NK-92 (cell line): ENCODE measurements around the gene PLPP4.
"Not testable (repeated sequence)": the region's sequence is repeated elsewhere in the genome, so short reads cannot be mapped to it uniquely, and the experiment has no call there.

ENCODE experiments used
- DNase-seq: peaks from one replicate; lab custom pipeline; 2025; ENCODE audit not compliant: unreplicated experiment; lab: John Stamatoyannopoulos, UW

The PLPP4 gene

GRCh38 chr10:120485946-120486345, 28.9 kb downstream of the PLPP4 start:
- DNase-seq, result no peak

GRCh38 chr10:120486671-120487205, 29.7 kb downstream of the PLPP4 start:
- no peak for DNase-seq

- no peak for DNase-seq
Observed at GRCh38 chr10:120490288-120490687, 33.3 kb downstream of the PLPP4 start.

DNA sequence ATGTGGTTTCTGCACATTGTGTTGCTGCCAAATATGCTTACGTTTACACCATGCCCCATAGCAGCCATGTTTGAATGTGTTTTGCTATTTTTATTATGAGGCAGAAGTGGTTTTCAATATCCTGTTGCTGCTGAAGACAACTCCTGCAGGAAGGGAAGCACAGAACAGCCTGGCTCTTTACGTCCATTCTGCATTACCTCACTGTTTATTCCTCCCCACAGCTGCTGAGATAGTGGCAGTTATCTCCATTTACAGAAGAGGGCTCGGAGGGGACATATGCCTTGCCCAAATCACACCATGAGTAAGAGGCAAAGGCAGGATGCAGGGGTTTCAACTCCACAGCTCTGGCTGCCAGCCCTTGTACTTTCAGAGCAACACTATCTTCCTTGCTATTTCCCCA, 35.3 kb downstream of the PLPP4 start:
- no peak for DNase-seq

DNA sequence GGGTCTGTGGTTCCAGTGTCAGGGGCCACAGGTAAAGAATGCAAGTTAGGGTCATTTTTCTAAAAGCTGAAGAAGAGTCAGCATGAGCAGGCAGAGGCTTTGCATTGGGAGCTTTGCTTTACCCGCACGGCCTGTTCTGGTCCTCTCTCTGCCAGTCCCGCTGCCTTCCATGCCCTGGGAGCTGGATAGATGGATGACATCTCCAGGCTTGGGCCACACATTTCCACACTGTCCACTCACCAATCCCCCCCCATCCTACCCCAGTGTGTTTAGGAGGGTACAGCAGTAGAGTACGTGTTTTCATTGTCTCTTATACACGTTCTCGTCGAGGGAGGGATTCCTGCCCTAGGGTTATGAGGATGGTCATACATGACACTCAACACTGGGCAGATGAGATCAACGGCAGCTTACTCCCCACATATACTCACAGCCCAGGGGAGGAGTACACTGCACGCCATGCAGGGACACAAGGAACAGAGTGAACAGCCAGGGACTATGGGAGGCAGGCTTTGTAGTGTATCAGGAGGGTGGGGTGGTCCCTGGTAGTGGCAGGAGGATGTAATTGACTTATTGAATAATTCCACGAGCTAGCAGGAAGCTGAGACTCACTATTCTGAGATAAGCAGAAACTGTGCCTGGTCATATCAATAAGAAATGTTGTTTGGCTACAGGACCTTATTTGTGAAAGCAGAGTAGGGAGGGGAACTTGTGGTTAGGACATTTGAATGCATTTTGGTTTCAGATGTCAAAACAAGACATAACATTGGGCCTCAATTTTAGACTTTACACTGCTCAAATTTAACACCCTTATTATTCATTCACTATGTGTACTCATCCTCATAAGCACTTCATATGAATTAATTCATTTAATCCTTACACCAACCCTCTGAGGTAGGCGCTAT, 36.6 kb downstream of the PLPP4 start:
- DNase-seq, result no peak

GRCh38 chr10:120494313-120494710, 37.3 kb downstream of the PLPP4 start:
- no peak for DNase-seq

DNA sequence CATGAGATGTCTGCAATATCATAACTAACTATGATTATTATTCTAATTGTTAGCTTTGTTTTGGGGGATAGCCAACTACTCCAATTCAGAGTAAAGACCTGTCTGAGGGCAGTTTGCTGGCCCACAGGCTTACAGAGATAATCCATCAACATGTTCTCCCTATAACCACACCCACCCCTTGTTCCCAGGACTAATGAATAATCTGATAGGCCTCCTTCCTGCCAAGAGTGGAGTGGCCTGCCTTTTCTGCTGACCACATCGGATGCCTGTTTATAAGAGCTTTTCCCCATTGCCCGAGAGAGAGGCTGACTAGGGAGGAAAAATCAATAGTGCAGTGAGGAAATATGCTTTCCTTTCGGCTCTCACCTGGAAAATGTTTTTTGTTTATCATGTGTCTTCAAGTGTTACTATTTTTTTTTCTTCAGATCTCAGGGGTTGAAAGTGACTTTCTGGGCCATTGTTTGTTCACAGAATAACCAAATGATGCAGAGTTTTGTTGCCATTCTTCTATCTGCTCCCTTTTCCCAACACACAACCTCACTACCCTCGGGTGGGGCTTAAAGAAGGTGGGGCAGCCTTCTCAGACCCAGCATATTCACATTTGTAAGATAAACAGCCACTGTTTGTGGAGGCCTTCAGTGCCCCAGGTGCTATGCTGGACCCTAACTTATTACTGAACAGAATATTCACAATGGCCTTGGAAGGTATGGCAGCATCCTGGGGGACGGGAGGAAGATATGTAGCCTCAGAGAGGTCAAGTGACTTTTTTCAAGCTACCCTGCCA, 38.4 kb downstream of the PLPP4 start:
- no peak for DNase-seq

- DNase-seq, result no peak
Observed at GRCh38 chr10:120499883-120500282, 42.9 kb downstream of the PLPP4 start.

DNA sequence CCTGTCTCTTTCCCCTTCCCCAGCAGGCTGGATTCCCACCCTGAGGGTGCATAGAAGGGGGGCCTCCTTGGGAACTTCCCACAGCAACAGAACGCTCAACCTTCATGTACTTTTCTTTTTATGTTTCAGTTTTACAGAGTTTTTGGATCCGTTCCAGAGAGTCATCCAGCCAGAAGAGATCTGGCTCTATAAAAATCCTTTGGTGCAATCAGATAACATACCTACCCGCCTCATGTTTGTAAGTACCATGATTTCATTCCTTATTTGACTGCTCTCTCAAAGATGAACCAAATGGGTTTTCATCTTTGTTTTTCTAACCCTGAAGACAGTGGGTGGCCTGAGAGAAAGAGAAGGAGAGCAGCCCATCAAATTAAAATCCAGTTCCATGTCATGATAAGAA, 46.7 kb downstream of the PLPP4 start:
- DNase-seq, result no peak

- not testable (repeated sequence) for DNase-seq
Observed at GRCh38 chr10:120504227-120504626, 47.2 kb downstream of the PLPP4 start.

- DNase-seq, result no peak
Observed at GRCh38 chr10:120505056-120505455, 48.0 kb downstream of the PLPP4 start.

- no peak for DNase-seq
Observed at GRCh38 chr10:120505866-120506265, 48.8 kb downstream of the PLPP4 start.

GRCh38 chr10:120506674-120507073, 49.6 kb downstream of the PLPP4 start:
- DNase-seq, result no peak

GRCh38 chr10:120507175-120507574, 50.1 kb downstream of the PLPP4 start:
- DNase-seq, result no peak

GRCh38 chr10:120507651-120508050, 50.6 kb downstream of the PLPP4 start:
- no peak for DNase-seq

DNA sequence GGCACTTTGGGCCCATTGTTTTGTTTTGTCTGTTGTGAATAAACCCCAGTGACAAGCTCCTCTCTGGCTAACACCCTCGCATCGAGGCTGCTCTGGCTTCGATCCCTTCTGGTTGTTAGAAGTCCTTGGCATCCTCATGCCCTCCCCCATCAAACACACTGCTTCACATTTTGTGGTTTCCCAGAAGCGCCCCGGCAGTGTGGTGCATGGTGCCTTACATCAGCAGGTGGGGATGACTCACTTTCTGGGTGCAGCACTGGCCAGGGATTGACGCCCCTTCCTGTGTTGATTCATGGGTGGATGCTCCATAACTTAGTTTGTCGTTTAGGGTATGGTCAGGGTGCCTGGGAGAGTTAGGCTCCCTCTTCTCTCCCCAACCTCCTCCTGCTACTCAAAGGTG, 51.4 kb downstream of the PLPP4 start:
- no peak for DNase-seq

- no peak for DNase-seq
Observed at GRCh38 chr10:120508966-120509365, 51.9 kb downstream of the PLPP4 start.

- DNase-seq, result no peak
Observed at GRCh38 chr10:120511165-120511564, 54.1 kb downstream of the PLPP4 start.

DNA sequence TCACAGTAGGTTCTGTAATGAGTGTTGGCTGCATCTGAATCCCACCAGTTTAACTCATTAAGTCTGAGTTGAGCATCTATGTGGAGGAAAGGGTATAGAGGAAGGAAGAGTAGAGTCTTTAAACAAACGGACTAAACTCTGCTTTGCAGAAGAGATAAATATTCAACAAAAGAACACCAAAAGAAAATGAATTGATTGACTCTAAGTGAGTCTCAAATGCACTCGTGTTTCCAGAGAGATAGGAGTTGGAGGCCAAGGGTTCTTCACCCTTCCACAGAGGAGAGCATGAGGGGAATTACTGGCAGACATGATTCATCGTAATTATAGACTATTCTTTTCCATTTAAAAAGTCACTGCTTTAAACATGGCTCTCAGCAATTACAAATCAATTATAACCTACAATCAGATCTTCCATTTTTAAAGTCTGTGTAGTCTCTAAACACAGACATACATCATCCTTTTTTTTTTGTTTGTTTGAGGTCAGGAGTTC, 56.3 kb downstream of the PLPP4 start:
- no peak for DNase-seq

GRCh38 chr10:120514035-120514620, 57.1 kb downstream of the PLPP4 start:
- no peak for DNase-seq

DNA sequence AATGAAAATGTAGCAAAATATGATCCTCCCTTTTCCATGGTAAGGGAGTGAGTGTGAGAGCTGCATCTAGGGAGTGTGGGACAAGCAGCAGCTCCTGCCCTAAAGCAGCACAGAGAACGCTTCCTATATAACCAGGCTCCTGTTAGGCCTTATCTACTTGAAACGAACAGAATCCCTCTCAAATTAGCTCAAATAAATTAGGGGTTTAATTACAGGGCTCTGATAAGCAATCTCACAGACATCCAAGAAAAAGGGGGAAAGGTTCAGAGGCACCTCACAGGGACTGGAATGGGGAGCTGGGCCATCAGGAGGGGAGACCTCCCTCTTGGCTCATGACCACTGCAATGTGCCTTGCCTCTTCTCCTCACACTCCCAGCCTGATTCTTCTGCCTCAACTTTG, 57.9 kb downstream of the PLPP4 start:
- no peak for DNase-seq
